Measurements from ENCODE around the gene PIF1. TPM values are rescaled to one million over a fixed set of nuclear protein-coding genes. Genes with fewer than 3 reads are reported as not detected.
"Not testable (repeated sequence)": the region's sequence is repeated elsewhere in the genome, so short reads cannot be mapped to it uniquely, and the experiment has no call there.

The PIF1 gene
- total RNA-seq, 1 donor from 2014 or later, result 2.1 TPM

- H3K4me3 ChIP-seq (ENCODE audit: low read length in 3 of 3), result no peak overlapping the region
- no peaks in the 10 kb centered on the region for H3K9me3 ChIP-seq (ENCODE audit: control insufficient read depth in 3 of 3, low read length in 3 of 3)
- no peak overlapping the region for H3K27ac ChIP-seq (ENCODE audit: low read depth, low read length)
These were observed 20.8 kb downstream of the PIF1 start for GRCh38 chr15:64804619-64805018.

GRCh38 chr15:64803526-64803925 lies 21.9 kb downstream of the PIF1 start:
- Histone ChIP-seq H3K27ac (ENCODE audit: low read depth, low read length) (no peak overlapping the region), H3K9me3 (ENCODE audit: control insufficient read depth in 3 of 3, low read length in 3 of 3) (no peaks in the 10 kb centered on the region), H3K36me3 (ENCODE audit: control insufficient read depth in 3 of 3, insufficient read depth in 3 of 3, low read length in 3 of 3) (no peaks in the 10 kb centered on the region), H3K4me3 (ENCODE audit: low read length in 3 of 3) (no peak overlapping the region), H3K27me3 (ENCODE audit: control insufficient read depth in 3 of 3, insufficient read depth in 3 of 3, low read length in 3 of 3) (peaks cover 0 to 4% (median 0%) of the 10 kb centered on the region in 3 donors), H3K9ac (ENCODE audit: low read depth in 1 of 3, low read length in 3 of 3) (no peak overlapping the region), H3K4me1 (ENCODE audit: control insufficient read depth in 3 of 3, insufficient read depth in 3 of 3, low read length in 3 of 3) (peaks cover 0 to 6% (median 4%) of the 10 kb centered on the region in 3 donors)

More at GRCh38 chr15:64804619-64805018, 20.8 kb downstream of the PIF1 start:
- Histone ChIP-seq H3K36me3 (ENCODE audit: control insufficient read depth in 3 of 3, insufficient read depth in 3 of 3, low read length in 3 of 3) (no peaks in the 10 kb centered on the region), H3K9ac (ENCODE audit: low read depth in 1 of 3, low read length in 3 of 3) (no peak overlapping the region), H3K4me1 (ENCODE audit: control insufficient read depth in 3 of 3, insufficient read depth in 3 of 3, low read length in 3 of 3) (peaks cover 0 to 6% (median 4%) of the 10 kb centered on the region in 3 donors), H3K27me3 (ENCODE audit: control insufficient read depth in 3 of 3, insufficient read depth in 3 of 3, low read length in 3 of 3) (peaks cover 0 to 4% (median 0%) of the 10 kb centered on the region in 3 donors)

GRCh38 chr15:64800476-64800875 lies 25.0 kb downstream of the PIF1 start:
- no peak overlapping the region for H3K27ac ChIP-seq (ENCODE audit: low read depth, low read length)
- H3K27me3 ChIP-seq (ENCODE audit: control insufficient read depth in 3 of 3, insufficient read depth in 3 of 3, low read length in 3 of 3), result no peaks in the 10 kb centered on the region
- no peak overlapping the region for H3K4me3 ChIP-seq (ENCODE audit: low read length in 3 of 3)
- no peaks in the 10 kb centered on the region for H3K36me3 ChIP-seq (ENCODE audit: control insufficient read depth in 3 of 3, insufficient read depth in 3 of 3, low read length in 3 of 3)
- H3K4me1 ChIP-seq (ENCODE audit: control insufficient read depth in 3 of 3, insufficient read depth in 3 of 3, low read length in 3 of 3), result peaks cover 0 to 6% (median 4%) of the 10 kb centered on the region in 3 donors
- H3K9me3 ChIP-seq (ENCODE audit: control insufficient read depth in 3 of 3, low read length in 3 of 3), result no peaks in the 10 kb centered on the region
- no peak overlapping the region for H3K9ac ChIP-seq (ENCODE audit: low read depth in 1 of 3, low read length in 3 of 3)

- not testable (repeated sequence) for H3K4me3 ChIP-seq (ENCODE audit: low read length in 3 of 3); H3K36me3 ChIP-seq (ENCODE audit: control insufficient read depth in 3 of 3, insufficient read depth in 3 of 3, low read length in 3 of 3); H3K27ac ChIP-seq (ENCODE audit: low read depth, low read length); H3K9ac ChIP-seq (ENCODE audit: low read depth in 1 of 3, low read length in 3 of 3); H3K27me3 ChIP-seq (ENCODE audit: control insufficient read depth in 3 of 3, insufficient read depth in 3 of 3, low read length in 3 of 3); H3K9me3 ChIP-seq (ENCODE audit: control insufficient read depth in 3 of 3, low read length in 3 of 3); H3K4me1 ChIP-seq (ENCODE audit: control insufficient read depth in 3 of 3, insufficient read depth in 3 of 3, low read length in 3 of 3)
These were observed 26.5 kb downstream of the PIF1 start for GRCh38 chr15:64798905-64799304.

GRCh38 chr15:64795921-64796320 lies 29.5 kb downstream of the PIF1 start:
- not testable (repeated sequence) for H3K27ac ChIP-seq (ENCODE audit: low read depth, low read length); H3K4me1 ChIP-seq (ENCODE audit: control insufficient read depth in 3 of 3, insufficient read depth in 3 of 3, low read length in 3 of 3); H3K36me3 ChIP-seq (ENCODE audit: control insufficient read depth in 3 of 3, insufficient read depth in 3 of 3, low read length in 3 of 3); H3K4me3 ChIP-seq (ENCODE audit: low read length in 3 of 3); H3K9ac ChIP-seq (ENCODE audit: low read depth in 1 of 3, low read length in 3 of 3); H3K27me3 ChIP-seq (ENCODE audit: control insufficient read depth in 3 of 3, insufficient read depth in 3 of 3, low read length in 3 of 3); H3K9me3 ChIP-seq (ENCODE audit: control insufficient read depth in 3 of 3, low read length in 3 of 3)

GRCh38 chr15:64795299-64795698 lies 30.1 kb downstream of the PIF1 start:
- not testable (repeated sequence) for H3K9me3 ChIP-seq (ENCODE audit: control insufficient read depth in 3 of 3, low read length in 3 of 3); H3K9ac ChIP-seq (ENCODE audit: low read depth in 1 of 3, low read length in 3 of 3); H3K4me1 ChIP-seq (ENCODE audit: control insufficient read depth in 3 of 3, insufficient read depth in 3 of 3, low read length in 3 of 3); H3K27me3 ChIP-seq (ENCODE audit: control insufficient read depth in 3 of 3, insufficient read depth in 3 of 3, low read length in 3 of 3); H3K27ac ChIP-seq (ENCODE audit: low read depth, low read length); H3K36me3 ChIP-seq (ENCODE audit: control insufficient read depth in 3 of 3, insufficient read depth in 3 of 3, low read length in 3 of 3); H3K4me3 ChIP-seq (ENCODE audit: low read length in 3 of 3)

GRCh38 chr15:64792282-64792681 lies 33.2 kb downstream of the PIF1 start:
- Histone ChIP-seq H3K36me3 (ENCODE audit: control insufficient read depth in 3 of 3, insufficient read depth in 3 of 3, low read length in 3 of 3) (no peaks in the 10 kb centered on the region), H3K27me3 (ENCODE audit: control insufficient read depth in 3 of 3, insufficient read depth in 3 of 3, low read length in 3 of 3) (no peaks in the 10 kb centered on the region), H3K4me3 (ENCODE audit: low read length in 3 of 3) (no peak overlapping the region), H3K4me1 (ENCODE audit: control insufficient read depth in 3 of 3, insufficient read depth in 3 of 3, low read length in 3 of 3) (no peaks in the 10 kb centered on the region), H3K27ac (ENCODE audit: low read depth, low read length) (no peak overlapping the region), H3K9ac (ENCODE audit: low read depth in 1 of 3, low read length in 3 of 3) (no peak overlapping the region), H3K9me3 (ENCODE audit: control insufficient read depth in 3 of 3, low read length in 3 of 3) (no peaks in the 10 kb centered on the region)

GRCh38 chr15:64791401-64791800 lies 34.0 kb downstream of the PIF1 start:
- Histone ChIP-seq H3K36me3 (ENCODE audit: control insufficient read depth in 3 of 3, insufficient read depth in 3 of 3, low read length in 3 of 3) (no peaks in the 10 kb centered on the region), H3K27me3 (ENCODE audit: control insufficient read depth in 3 of 3, insufficient read depth in 3 of 3, low read length in 3 of 3) (no peaks in the 10 kb centered on the region), H3K4me1 (ENCODE audit: control insufficient read depth in 3 of 3, insufficient read depth in 3 of 3, low read length in 3 of 3) (no peaks in the 10 kb centered on the region), H3K4me3 (ENCODE audit: low read length in 3 of 3) (no peak overlapping the region), H3K27ac (ENCODE audit: low read depth, low read length) (no peak overlapping the region), H3K9me3 (ENCODE audit: control insufficient read depth in 3 of 3, low read length in 3 of 3) (no peaks in the 10 kb centered on the region), H3K9ac (ENCODE audit: low read depth in 1 of 3, low read length in 3 of 3) (no peak overlapping the region)

GRCh38 chr15:64783796-64784195 lies 41.7 kb downstream of the PIF1 start:
- Histone ChIP-seq H3K9me3 (ENCODE audit: control insufficient read depth in 3 of 3, low read length in 3 of 3) (no peaks in the 10 kb centered on the region), H3K4me1 (ENCODE audit: control insufficient read depth in 3 of 3, insufficient read depth in 3 of 3, low read length in 3 of 3) (no peaks in the 10 kb centered on the region), H3K4me3 (ENCODE audit: low read length in 3 of 3) (no peak overlapping the region), H3K27ac (ENCODE audit: low read depth, low read length) (no peak overlapping the region), H3K9ac (ENCODE audit: low read depth in 1 of 3, low read length in 3 of 3) (no peak overlapping the region), H3K36me3 (ENCODE audit: control insufficient read depth in 3 of 3, insufficient read depth in 3 of 3, low read length in 3 of 3) (no peaks in the 10 kb centered on the region), H3K27me3 (ENCODE audit: control insufficient read depth in 3 of 3, insufficient read depth in 3 of 3, low read length in 3 of 3) (no peaks in the 10 kb centered on the region)

GRCh38 chr15:64782751-64783150 lies 42.7 kb downstream of the PIF1 start:
- H3K4me3 ChIP-seq (ENCODE audit: low read length in 3 of 3), result no peak overlapping the region
- H3K27me3 ChIP-seq (ENCODE audit: control insufficient read depth in 3 of 3, insufficient read depth in 3 of 3, low read length in 3 of 3), result no peaks in the 10 kb centered on the region
- H3K4me1 ChIP-seq (ENCODE audit: control insufficient read depth in 3 of 3, insufficient read depth in 3 of 3, low read length in 3 of 3), result no peaks in the 10 kb centered on the region
- H3K9ac ChIP-seq (ENCODE audit: low read depth in 1 of 3, low read length in 3 of 3), result no peak overlapping the region
- no peaks in the 10 kb centered on the region for H3K36me3 ChIP-seq (ENCODE audit: control insufficient read depth in 3 of 3, insufficient read depth in 3 of 3, low read length in 3 of 3)
- H3K27ac ChIP-seq (ENCODE audit: low read depth, low read length), result no peak overlapping the region
- H3K9me3 ChIP-seq (ENCODE audit: control insufficient read depth in 3 of 3, low read length in 3 of 3), result no peaks in the 10 kb centered on the region

GRCh38 chr15:64781299-64781698 lies 44.1 kb downstream of the PIF1 start:
- no peak overlapping the region for H3K4me3 ChIP-seq (ENCODE audit: low read length in 3 of 3)
- no peaks in the 10 kb centered on the region for H3K9me3 ChIP-seq (ENCODE audit: control insufficient read depth in 3 of 3, low read length in 3 of 3)
- H3K27me3 ChIP-seq (ENCODE audit: control insufficient read depth in 3 of 3, insufficient read depth in 3 of 3, low read length in 3 of 3), result peaks cover 0 to 6% (median 1%) of the 10 kb centered on the region in 3 donors
- H3K36me3 ChIP-seq (ENCODE audit: control insufficient read depth in 3 of 3, insufficient read depth in 3 of 3, low read length in 3 of 3), result no peaks in the 10 kb centered on the region
- H3K9ac ChIP-seq (ENCODE audit: low read depth in 1 of 3, low read length in 3 of 3), result no peak overlapping the region
- no peak overlapping the region for H3K27ac ChIP-seq (ENCODE audit: low read depth, low read length)
- peaks cover under 1 to 1% (median 1%) of the 10 kb centered on the region in 3 donors for H3K4me1 ChIP-seq (ENCODE audit: control insufficient read depth in 3 of 3, insufficient read depth in 3 of 3, low read length in 3 of 3)

Measured in skeletal muscle tissue (tissue), 4 donors.